Trophoblast cell (in vitro differentiated cells and primary cell): ENCODE measurements around the gene RGS19.

Source experiments
- DNase-seq, 2 donors: peaks; one replicate each; pipeline ENCODE4 v3.0.0-alpha.2; 2016
- H2AFZ ChIP-seq: 2 replicates; pipeline ENCODE4 v1.6.1; 2013; ENCODE audit warnings: low read length, moderate library complexity, mild to moderate bottlenecking; ENCODE audit not compliant: insufficient read depth, poor library complexity
- H2AK5ac ChIP-seq: 2 replicates; pipeline ENCODE4 v1.6.1; 2013; ENCODE audit warnings: mild to moderate bottlenecking, low read length
- H2BK120ac ChIP-seq: 2 replicates; pipeline ENCODE4 v1.6.1; 2013; ENCODE audit warnings: low read length, mild to moderate bottlenecking, moderate library complexity; ENCODE audit not compliant: insufficient read depth, poor library complexity
- H2BK12ac ChIP-seq: 2 replicates; pipeline ENCODE4 v1.6.1; 2013; ENCODE audit warnings: mild to moderate bottlenecking, low read length, moderate library complexity
- H2BK5ac ChIP-seq: 2 replicates; pipeline ENCODE4 v1.6.1; 2013; ENCODE audit warnings: low read length, low read depth, moderate library complexity, mild to moderate bottlenecking; ENCODE audit not compliant: poor library complexity
- H3K14ac ChIP-seq: 2 replicates; pipeline ENCODE4 v1.6.1; 2013; ENCODE audit warnings: mild to moderate bottlenecking, low read length
- H3K18ac ChIP-seq: 2 replicates; pipeline ENCODE4 v1.6.1; 2013; ENCODE audit warnings: mild to moderate bottlenecking, low read length
- H3K23ac ChIP-seq: 2 replicates; pipeline ENCODE4 v1.6.1; 2013; ENCODE audit warnings: low read length
- H3K27ac ChIP-seq: 2 replicates; pipeline ENCODE4 v1.5.1; 2013; ENCODE audit warnings: low read depth, mild to moderate bottlenecking, inconsistent platforms, low read length, moderate library complexity
- H3K27me3 ChIP-seq: 2 replicates; pipeline ENCODE4 v1.6.1; 2013; ENCODE audit warnings: inconsistent platforms, mild to moderate bottlenecking, low read length, moderate library complexity; ENCODE audit not compliant: insufficient read depth
- H3K36me3 ChIP-seq, 2 experiments: 1 replicate in 1 of 2; 2 replicates in 1 of 2; pipeline ENCODE4 v1.6.1; 2013; ENCODE audit warnings: low read length in 2 of 2, mild to moderate bottlenecking in 2 of 2, moderate library complexity in 1 of 2; ENCODE audit not compliant: insufficient read depth in 2 of 2, control insufficient read depth in 1 of 2
- H3K4ac ChIP-seq: 2 replicates; pipeline ENCODE4 v1.6.1; 2013; ENCODE audit warnings: low read depth, mild to moderate bottlenecking, low read length, moderate library complexity
- H3K4me1 ChIP-seq, 2 experiments: 1 replicate in 1 of 2; 2 replicates in 1 of 2; pipeline ENCODE4 v1.6.1; 2013; ENCODE audit warnings: low read length in 2 of 2, mild to moderate bottlenecking in 2 of 2, moderate library complexity in 1 of 2; ENCODE audit not compliant: insufficient read depth in 2 of 2, control insufficient read depth in 1 of 2
- H3K4me2 ChIP-seq: 2 replicates; pipeline ENCODE4 v1.6.1; 2013; ENCODE audit warnings: inconsistent platforms, mild to moderate bottlenecking, low read length, moderate library complexity
- H3K4me3 ChIP-seq: 2 replicates; pipeline ENCODE4 v1.5.1; 2013; ENCODE audit warnings: mild to moderate bottlenecking, low read depth, low read length, inconsistent platforms
- H3K79me1 ChIP-seq: one replicate; pipeline ENCODE4 v1.6.1; 2013; ENCODE audit warnings: low read length
- H3K79me2 ChIP-seq: 2 replicates; pipeline ENCODE4 v1.6.1; 2013; ENCODE audit warnings: low read length, mild to moderate bottlenecking; ENCODE audit not compliant: control insufficient read depth, insufficient read depth, poor library complexity
- H3K9ac ChIP-seq: 2 replicates; pipeline ENCODE4 v1.6.1; 2013; ENCODE audit warnings: mild to moderate bottlenecking, low read length
- H3K9me3 ChIP-seq: 2 replicates; pipeline ENCODE4 v1.6.1; 2013; ENCODE audit warnings: low read depth, mild to moderate bottlenecking, control low read depth, inconsistent platforms, low read length; ENCODE audit not compliant: insufficient read depth
- H4K12ac ChIP-seq: 2 replicates; pipeline ENCODE4 v1.6.1; 2013; ENCODE audit warnings: low read depth, mild to moderate bottlenecking, low read length, moderate library complexity
- H4K8ac ChIP-seq: 2 replicates; pipeline ENCODE4 v1.6.1; 2013; ENCODE audit warnings: low read depth, mild to moderate bottlenecking, low read length, moderate library complexity
- H4K91ac ChIP-seq: one replicate; pipeline ENCODE4 v1.6.1; 2013; ENCODE audit warnings: low read depth, mild to moderate bottlenecking, low read length, moderate library complexity
- WGBS: extraction: QIAGEN DNeasy Blood & Tissue Kit; methylation state at CpG from one replicate; pipeline ENCODE4 v1.1.7; 2013; ENCODE audit warnings: missing lambda C conversion rate; ENCODE audit not compliant: insufficient read length, insufficient coverage; ENCODE audit errors: extremely low coverage; 5-methylcytosine and 5-hydroxymethylcytosine counted together

RGS19 gene

GRCh38 chr20:64050261-64051032 lies 28.9 kb downstream of the RGS19 start:
- Histone ChIP-seq H2BK12ac (no peak overlapping the region), H3K23ac (no peak overlapping the region), H3K4me2 (no peak overlapping the region), H2AK5ac (no peak overlapping the region), H4K91ac (no peak overlapping the region), H2BK120ac (no peak overlapping the region), H3K27ac (no peak overlapping the region), H3K79me1 (peaks cover 7% of the 10 kb centered on the region), H3K27me3 (peaks cover 37% of the 10 kb centered on the region), H3K4me1 (peaks cover 12 to 24% of the 10 kb centered on the region in 2 experiments), H3K14ac (no peak overlapping the region), H3K9me3 (no peaks in the 10 kb centered on the region), H3K18ac (no peak overlapping the region), H3K79me2 (no peaks in the 10 kb centered on the region), H2BK5ac (no peak overlapping the region), H4K8ac (no peak overlapping the region), H4K12ac (no peak overlapping the region), H3K4me3 (no peak overlapping the region), H3K36me3 (no peaks in the 10 kb centered on the region), H3K4ac (no peak overlapping the region), H3K9ac (no peak overlapping the region), H2AFZ (no peak overlapping the region)
- WGBS = no CpG with 5 or more reads among the region's 23 CpGs
- no peak for DNase-seq

GRCh38 chr20:64049878-64050260 lies 29.4 kb downstream of the RGS19 start:
- no peaks in the 10 kb centered on the region for H3K9me3 ChIP-seq
- H4K8ac ChIP-seq = no peak overlapping the region
- H3K23ac ChIP-seq = no peak overlapping the region
- no peak overlapping the region for H2BK120ac ChIP-seq
- no peak overlapping the region for H2AK5ac ChIP-seq
- H4K12ac ChIP-seq = no peak overlapping the region
- H4K91ac ChIP-seq = no peak overlapping the region
- peaks cover 37% of the 10 kb centered on the region for H3K27me3 ChIP-seq
- no peak overlapping the region for H3K9ac ChIP-seq
- H2BK5ac ChIP-seq = no peak overlapping the region
- no peaks in the 10 kb centered on the region for H3K79me2 ChIP-seq
- no peaks in the 10 kb centered on the region for H3K36me3 ChIP-seq
- no peak overlapping the region for H3K4me3 ChIP-seq
- H3K4ac ChIP-seq = no peak overlapping the region
- H3K4me2 ChIP-seq = peak overlapping the region; percentile 7
- WGBS = no CpG with 5 or more reads among the region's 16 CpGs
- peaks cover 8 to 21% of the 10 kb centered on the region in 2 experiments for H3K4me1 ChIP-seq
- H3K14ac ChIP-seq = no peak overlapping the region
- peaks cover 4% of the 10 kb centered on the region for H3K79me1 ChIP-seq
- no peak overlapping the region for H2AFZ ChIP-seq
- H3K18ac ChIP-seq = no peak overlapping the region
- no peak for DNase-seq
- no peak overlapping the region for H3K27ac ChIP-seq
- no peak overlapping the region for H2BK12ac ChIP-seq

GRCh38 chr20:64049060-64049877 lies 30.0 kb downstream of the RGS19 start, which contains the start of gene SOX18:
Gene SOX18 (minus strand): TSS chr20:64049639. CDS start chr20:64049516, 123 bp downstream.
- Histone ChIP-seq H4K8ac (no peak within 1 kb of the TSS), H2BK5ac (no peak within 1 kb of the TSS), H2BK12ac (no peak within 1 kb of the TSS), H3K36me3 (no peaks in the 10 kb centered on the region), H3K79me2 (no peaks in the 10 kb centered on the region), H2AK5ac (no peak within 1 kb of the TSS), H3K79me1 (peaks cover 2% of the 10 kb centered on the region), H4K12ac (no peak within 1 kb of the TSS), H3K4me2 (peak within 1 kb of the TSS; percentile 51), H3K4ac (no peak within 1 kb of the TSS), H3K27me3 (peaks cover 37% of the 10 kb centered on the region), H2AFZ (no peak within 1 kb of the TSS), H3K23ac (no peak within 1 kb of the TSS), H3K9ac (no peak within 1 kb of the TSS), H4K91ac (no peak within 1 kb of the TSS), H3K4me1 (peaks cover 6 to 20% of the 10 kb centered on the region in 2 experiments), H3K27ac (no peak within 1 kb of the TSS), H3K4me3 (no peak within 1 kb of the TSS), H2BK120ac (no peak within 1 kb of the TSS), H3K18ac (no peak within 1 kb of the TSS), H3K14ac (no peak within 1 kb of the TSS), H3K9me3 (no peaks in the 10 kb centered on the region)
- WGBS = no CpG with 5 or more reads among the region's 111 CpGs
- DNase-seq = peak in 1 of 2 donors; percentile 38

- no CpG with 5 or more reads among the region's 101 CpGs for WGBS
Observed at GRCh38 chr20:64048402-64049044, 30.8 kb downstream of the RGS19 start.

More at GRCh38 chr20:64048402-64049044, 30.8 kb downstream of the RGS19 start:
- H4K8ac ChIP-seq = no peak overlapping the region
- peaks cover 37% of the 10 kb centered on the region for H3K27me3 ChIP-seq
- H3K4me3 ChIP-seq = no peak overlapping the region
- H3K79me1 ChIP-seq = no peaks in the 10 kb centered on the region
- H2AFZ ChIP-seq = no peak overlapping the region
- no peak overlapping the region for H4K12ac ChIP-seq
- no peak overlapping the region for H2BK120ac ChIP-seq
- no peak overlapping the region for H4K91ac ChIP-seq
- no peak overlapping the region for H3K27ac ChIP-seq
- H3K23ac ChIP-seq = no peak overlapping the region
- H3K9ac ChIP-seq = no peak overlapping the region
- no peak overlapping the region for H2BK5ac ChIP-seq
- H3K36me3 ChIP-seq = no peaks in the 10 kb centered on the region
- no peaks in the 10 kb centered on the region for H3K9me3 ChIP-seq
- no peak overlapping the region for H3K4ac ChIP-seq
- no peak overlapping the region for H3K14ac ChIP-seq
- no peak overlapping the region for H2AK5ac ChIP-seq
- H3K18ac ChIP-seq = no peak overlapping the region
- peak overlapping the region; percentile 51 for H3K4me2 ChIP-seq
- no peak overlapping the region for H2BK12ac ChIP-seq
- no peak for DNase-seq
- H3K4me1 ChIP-seq = peaks cover 0 to 14% of the 10 kb centered on the region in 2 experiments
- no peaks in the 10 kb centered on the region for H3K79me2 ChIP-seq
